ENCODE measurements around the gene PPHLN1. TPM values are rescaled to one million over a fixed set of nuclear protein-coding genes. Genes with fewer than 3 reads are reported as not detected.
"Not testable (repeated sequence)": the region's sequence is repeated elsewhere in the genome, so short reads cannot be mapped to it uniquely, and the experiment has no call there.

PPHLN1 gene
- total RNA-seq, 2 experiments from 2014 or later = 73.2 to 76.1 TPM

DNA sequence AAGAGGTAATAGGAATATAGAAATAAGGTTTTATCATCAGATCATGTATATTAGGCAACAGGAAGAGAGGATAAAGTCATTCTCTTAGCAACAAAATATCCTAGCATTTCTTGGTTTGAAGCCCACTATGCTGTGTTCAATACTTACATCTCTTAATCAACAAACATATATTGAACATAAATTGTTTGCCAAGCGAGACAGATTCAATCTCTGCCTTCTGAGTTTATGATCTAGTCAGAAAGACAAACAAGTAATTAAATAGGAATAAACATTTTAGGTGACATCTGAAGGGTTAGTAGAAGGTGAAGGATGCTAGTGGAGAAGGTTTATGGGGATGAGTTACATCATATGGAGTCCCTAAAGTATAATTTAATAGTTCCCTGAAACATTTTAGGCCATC, 54.8 kb downstream of the PPHLN1 start:
- no peak overlapping the region for H3K27ac Mint-ChIP-seq
- H3K27me3 Mint-ChIP-seq = no peaks in the 10 kb centered on the region
- intact Hi-C loops (cut with micrococcal nuclease) = no loop called here
- TF ChIP-seq, protein P1, sequence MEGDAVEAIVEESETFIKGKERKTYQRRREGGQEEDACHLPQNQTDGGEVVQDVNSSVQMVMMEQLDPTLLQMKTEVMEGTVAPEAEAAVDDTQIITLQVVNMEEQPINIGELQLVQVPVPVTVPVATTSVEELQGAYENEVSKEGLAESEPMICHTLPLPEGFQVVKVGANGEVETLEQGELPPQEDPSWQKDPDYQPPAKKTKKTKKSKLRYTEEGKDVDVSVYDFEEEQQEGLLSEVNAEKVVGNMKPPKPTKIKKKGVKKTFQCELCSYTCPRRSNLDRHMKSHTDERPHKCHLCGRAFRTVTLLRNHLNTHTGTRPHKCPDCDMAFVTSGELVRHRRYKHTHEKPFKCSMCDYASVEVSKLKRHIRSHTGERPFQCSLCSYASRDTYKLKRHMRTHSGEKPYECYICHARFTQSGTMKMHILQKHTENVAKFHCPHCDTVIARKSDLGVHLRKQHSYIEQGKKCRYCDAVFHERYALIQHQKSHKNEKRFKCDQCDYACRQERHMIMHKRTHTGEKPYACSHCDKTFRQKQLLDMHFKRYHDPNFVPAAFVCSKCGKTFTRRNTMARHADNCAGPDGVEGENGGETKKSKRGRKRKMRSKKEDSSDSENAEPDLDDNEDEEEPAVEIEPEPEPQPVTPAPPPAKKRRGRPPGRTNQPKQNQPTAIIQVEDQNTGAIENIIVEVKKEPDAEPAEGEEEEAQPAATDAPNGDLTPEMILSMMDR (IDR thresholded peaks at IDR 0.05) = no peak
- H3K36me3 Mint-ChIP-seq (ENCODE audit: low read depth) = peaks cover 29% of the 10 kb centered on the region
- no peak for ATAC-seq
- no peaks in the 10 kb centered on the region for H3K9me3 Mint-ChIP-seq
- CTCF ChIA-PET = interaction anchor here (1.0 to 8.3 kb wide), 2 partner anchors 8 to 21 kb away, joined by 4 to 55 read pairs; no protein-coding TSS in a partner anchor
- POLR2A ChIA-PET = no interaction called here
- H3K4me1 Mint-ChIP-seq (ENCODE audit: low read depth) = peaks cover 17% of the 10 kb centered on the region
- no peak for DNase-seq
- H3K4me3 Mint-ChIP-seq = no peak overlapping the region

DNA sequence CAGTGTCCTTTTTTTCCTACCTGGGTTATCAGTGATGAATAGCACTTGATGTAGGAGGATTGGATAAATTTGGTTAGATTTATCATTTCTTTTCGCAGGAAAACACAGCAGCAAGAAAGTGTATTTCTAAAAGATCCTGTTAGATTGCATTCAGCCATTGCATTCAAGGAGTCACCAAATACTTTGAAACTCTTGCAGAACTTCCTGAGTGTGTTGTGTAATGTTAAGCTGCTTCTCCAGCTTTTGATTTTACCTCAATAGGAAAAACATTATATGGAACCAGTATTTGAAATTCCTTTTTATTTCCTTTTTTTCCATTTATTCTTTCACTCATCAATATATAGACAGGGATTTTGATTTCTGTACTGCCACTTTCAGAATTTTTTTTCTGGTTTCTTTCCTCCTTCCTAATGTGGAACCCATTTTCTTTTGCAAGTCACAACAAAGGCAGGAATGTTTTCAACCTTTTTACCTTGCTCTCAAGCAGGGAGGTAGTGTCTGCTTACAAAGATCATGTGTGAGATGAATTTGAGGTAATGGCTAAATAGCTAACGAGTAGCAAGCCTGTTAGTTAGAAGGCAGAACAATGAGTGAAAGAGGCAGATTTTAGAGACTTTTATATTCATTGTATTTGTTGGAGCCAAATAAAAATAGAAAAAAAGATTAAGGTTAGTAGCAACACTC, 56.2 kb downstream of the PPHLN1 start:
- CTCF ChIA-PET = interaction anchor here (8.3 kb wide), 1 partner anchor 10 kb away, joined by 55 read pairs; no protein-coding TSS in a partner anchor
- no peaks in the 10 kb centered on the region for H3K9me3 Mint-ChIP-seq
- peaks cover 24% of the 10 kb centered on the region for H3K36me3 Mint-ChIP-seq (ENCODE audit: low read depth)
- POLR2A ChIA-PET = no interaction called here
- TF ChIP-seq, protein P1 (IDR thresholded peaks at IDR 0.05) = no peak
- peaks cover 17% of the 10 kb centered on the region for H3K4me1 Mint-ChIP-seq (ENCODE audit: low read depth)
- DNase-seq = no peak
- H3K27ac Mint-ChIP-seq = no peak overlapping the region
- H3K4me3 Mint-ChIP-seq = no peak overlapping the region
- no peaks in the 10 kb centered on the region for H3K27me3 Mint-ChIP-seq
- intact Hi-C loops (cut with micrococcal nuclease) = no loop called here
- no peak for ATAC-seq

DNA sequence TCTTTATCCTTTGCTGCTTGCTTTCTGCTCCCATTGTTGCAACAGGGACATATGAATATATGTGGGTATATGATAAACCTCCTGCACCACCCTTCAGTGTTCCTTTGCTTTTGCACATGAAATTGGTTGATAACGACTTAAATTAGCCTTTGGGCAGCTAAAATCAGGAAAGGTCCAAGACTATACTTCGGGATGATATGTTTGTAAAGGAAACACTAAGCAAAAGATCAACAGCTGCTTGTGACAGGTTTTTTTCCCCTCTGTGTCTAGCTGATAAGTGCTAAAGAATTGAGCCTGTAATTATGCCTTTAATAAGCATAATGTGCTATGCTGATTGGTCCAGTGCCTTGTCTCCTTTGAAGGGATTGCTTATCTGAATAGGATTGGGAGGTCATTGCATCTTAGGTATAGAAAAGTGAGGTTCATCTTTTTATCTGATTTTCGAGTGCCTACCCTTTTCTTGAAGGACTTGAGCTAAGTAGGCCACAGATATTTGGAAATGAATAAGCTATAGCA, 59.4 kb downstream of the PPHLN1 start:
- Mint-ChIP-seq H3K27ac (no peak overlapping the region), H3K36me3 (ENCODE audit: low read depth) (peaks cover 41% of the 10 kb centered on the region), H3K4me1 (ENCODE audit: low read depth) (peaks cover 17% of the 10 kb centered on the region), H3K27me3 (no peaks in the 10 kb centered on the region), H3K9me3 (no peaks in the 10 kb centered on the region), H3K4me3 (no peak overlapping the region)
- DNase-seq (no peak), ATAC-seq (no peak)
- intact Hi-C loops (cut with micrococcal nuclease) = no loop called here
- POLR2A ChIA-PET = no interaction called here
- CTCF ChIA-PET = interaction anchor here (8.3 kb wide), 1 partner anchor 13 kb away, joined by 55 read pairs; no protein-coding TSS in a partner anchor
- TF ChIP-seq, protein P1 (IDR thresholded peaks at IDR 0.05) = no peak

DNA sequence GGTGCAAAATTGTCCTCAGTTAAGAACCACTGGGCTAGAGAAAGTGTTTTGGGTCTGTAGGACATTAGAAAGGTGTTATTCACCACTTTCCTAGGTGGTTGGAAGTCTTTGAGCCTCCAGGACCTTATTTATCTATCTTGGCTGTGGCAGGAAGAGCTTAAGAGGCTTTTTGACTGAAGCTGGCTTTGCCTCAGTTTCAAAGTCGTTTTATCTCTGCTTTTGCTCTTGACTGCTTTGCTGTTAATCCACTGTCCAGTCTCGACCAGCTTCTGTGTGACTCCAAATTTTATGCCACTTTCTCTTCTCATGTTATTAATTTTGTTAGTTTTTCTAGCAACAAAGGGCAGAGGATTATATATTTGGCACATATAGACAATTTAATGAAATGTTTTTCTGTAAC, 60.3 kb downstream of the PPHLN1 start:
- no peaks in the 10 kb centered on the region for H3K9me3 Mint-ChIP-seq
- POLR2A ChIA-PET = no interaction called here

DNA sequence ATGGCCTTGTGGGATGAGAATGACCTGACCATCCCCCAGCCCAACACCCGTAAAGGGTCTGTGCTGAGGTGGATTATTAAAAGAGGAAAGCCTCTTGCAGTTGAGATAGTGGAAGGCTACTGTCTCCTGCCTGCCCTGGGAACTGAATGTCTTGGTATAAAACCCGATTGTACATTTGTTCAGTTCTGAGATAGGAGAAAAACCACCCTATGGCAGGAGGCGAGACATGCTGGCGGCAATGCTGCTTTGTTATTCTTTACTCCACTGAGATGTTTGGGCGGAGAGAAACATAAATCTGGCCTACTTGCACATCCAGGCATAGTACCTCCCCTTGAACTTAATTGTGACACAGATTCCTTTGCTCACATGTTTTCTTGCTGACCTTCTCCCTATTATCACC, 62.1 kb downstream of the PPHLN1 start:
- peaks cover 34% of the 10 kb centered on the region for H3K36me3 Mint-ChIP-seq (ENCODE audit: low read depth)
- ATAC-seq; H3K4me3 Mint-ChIP-seq; H3K4me1 Mint-ChIP-seq (ENCODE audit: low read depth); DNase-seq; POLR2A ChIA-PET; H3K9me3 Mint-ChIP-seq; H3K27ac Mint-ChIP-seq; H3K27me3 Mint-ChIP-seq; intact Hi-C loops (cut with micrococcal nuclease): not testable (repeated sequence)
- CTCF ChIA-PET = interaction anchor here (8.3 kb wide), 1 partner anchor 16 kb away, joined by 55 read pairs; no protein-coding TSS in a partner anchor

More for the DNA sequence above, 60.3 kb downstream of the PPHLN1 start:
- TF ChIP-seq, protein P1 (IDR thresholded peaks at IDR 0.05) = no peak
- no peak overlapping the region for H3K4me3 Mint-ChIP-seq
- CTCF ChIA-PET = interaction anchor here (8.3 kb wide), 1 partner anchor 14 kb away, joined by 55 read pairs; no protein-coding TSS in a partner anchor
- H3K27me3 Mint-ChIP-seq = no peaks in the 10 kb centered on the region
- H3K36me3 Mint-ChIP-seq (ENCODE audit: low read depth) = peaks cover 44% of the 10 kb centered on the region
- ATAC-seq (no peak), DNase-seq (no peak)
- no peak overlapping the region for H3K27ac Mint-ChIP-seq
- intact Hi-C loops (cut with micrococcal nuclease) = no loop called here
- peaks cover 10% of the 10 kb centered on the region for H3K4me1 Mint-ChIP-seq (ENCODE audit: low read depth)

Data from activated CD8-positive, alpha-beta T cell treated with anti-CD3 and anti-CD28 coated beads for 36 hours (primary cell).